Measurements from ENCODE around the gene RBM6.
"Not testable (repeated sequence)": the region's sequence is repeated elsewhere in the genome, so short reads cannot be mapped to it uniquely, and the experiment has no call there.

Gene RBM6

GRCh38 chr3:49994476-49994875, 54.5 kb downstream of the RBM6 start:
- no peak for DNase-seq

DNA sequence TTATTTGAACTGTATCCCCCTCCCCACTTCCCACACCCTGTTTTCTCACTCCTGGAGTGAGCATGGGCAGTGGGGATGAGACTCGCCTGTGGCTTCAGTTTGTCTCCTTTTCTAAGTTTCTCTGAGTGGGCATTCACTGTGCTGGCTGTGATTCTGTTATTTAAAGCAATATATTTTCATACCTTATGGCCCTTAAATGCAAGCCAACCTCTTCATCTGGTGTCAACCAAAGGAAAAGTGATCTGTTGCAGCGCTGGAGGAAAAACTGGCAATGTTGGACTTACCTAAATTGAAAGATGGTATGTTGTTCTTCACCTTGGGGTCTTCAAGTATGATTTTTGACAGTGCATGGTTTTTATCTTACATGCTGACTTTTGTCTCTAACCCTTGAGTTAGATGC, 56.1 kb downstream of the RBM6 start:
- DNase-seq: no peak

GRCh38 chr3:49997862-49998261, 57.9 kb downstream of the RBM6 start:
- no peak for DNase-seq

GRCh38 chr3:49998326-49998725, 58.4 kb downstream of the RBM6 start:
- no peak for DNase-seq

DNA sequence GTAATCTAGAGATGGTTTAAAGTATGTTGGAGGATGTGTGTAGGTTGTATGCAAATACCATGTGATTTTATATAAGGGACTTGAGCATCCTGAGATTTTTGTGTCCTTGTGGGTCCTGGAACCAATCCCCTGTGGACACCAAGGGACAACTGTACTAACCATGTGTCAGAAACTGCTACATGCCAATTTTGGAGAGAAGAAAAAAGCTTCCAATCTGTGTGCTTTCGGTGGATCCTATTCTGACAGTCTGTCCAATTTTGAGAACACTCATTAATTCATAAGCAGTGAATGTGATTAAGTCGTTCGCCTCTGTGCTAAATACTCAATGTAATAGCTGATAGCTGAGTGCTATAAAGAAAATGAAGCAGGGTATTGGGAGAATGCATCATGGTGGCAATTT, 61.6 kb downstream of the RBM6 start:
- DNase-seq: no peak

GRCh38 chr3:50003216-50003615, 63.3 kb downstream of the RBM6 start:
- DNase-seq: no peak

DNA sequence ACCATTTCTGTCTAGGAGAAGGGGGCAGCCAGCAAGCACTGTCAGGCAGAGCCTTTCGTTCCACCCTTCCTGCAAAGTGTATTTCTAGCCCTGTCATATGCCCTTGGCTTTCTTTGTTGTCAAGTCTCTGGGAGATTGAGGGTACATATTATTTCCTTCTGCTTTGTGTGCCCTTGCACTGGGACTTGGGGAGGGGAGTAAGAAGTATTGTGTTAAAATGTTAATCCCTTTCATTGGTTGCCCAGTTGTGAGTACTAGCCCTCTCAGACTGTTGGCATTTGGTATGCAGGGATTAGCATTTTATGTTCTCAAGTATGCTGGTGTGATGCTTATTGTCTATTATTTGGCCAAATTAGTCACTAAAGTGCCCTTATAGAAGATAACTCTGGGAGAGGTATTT, 63.9 kb downstream of the RBM6 start:
- no peak for DNase-seq

GRCh38 chr3:50008931-50009330, 69.0 kb downstream of the RBM6 start:
- no peak for DNase-seq

DNA sequence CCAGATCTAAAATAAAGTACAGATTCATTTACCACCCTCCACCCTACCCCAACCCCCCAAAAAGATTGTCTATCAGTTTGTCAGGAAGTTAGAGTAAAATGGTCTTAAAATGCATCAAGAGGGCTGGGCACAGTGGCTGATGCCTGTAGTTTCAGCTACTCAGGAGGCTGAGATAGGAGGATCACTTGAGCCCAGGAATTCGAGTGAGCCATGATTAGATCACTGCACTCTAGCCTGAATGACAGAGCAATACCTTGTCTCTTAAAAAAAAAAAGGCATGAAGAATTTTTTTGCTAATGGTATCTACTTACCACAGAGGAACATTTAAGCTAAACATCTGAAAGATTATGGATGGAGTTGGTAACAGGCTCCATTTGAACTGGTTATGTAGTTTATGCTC, 71.0 kb downstream of the RBM6 start:
- DNase-seq: no peak

GRCh38 chr3:50015918-50016317, 76.0 kb downstream of the RBM6 start:
- DNase-seq: no peak

- DNase-seq: no peak
Measured at GRCh38 chr3:50028346-50028745, 88.4 kb downstream of the RBM6 start.

GRCh38 chr3:50031201-50031600, 91.3 kb downstream of the RBM6 start:
- not testable (repeated sequence) for DNase-seq

- DNase-seq: no peak
Measured at GRCh38 chr3:50044976-50045375, 105.0 kb downstream of the RBM6 start.

DNA sequence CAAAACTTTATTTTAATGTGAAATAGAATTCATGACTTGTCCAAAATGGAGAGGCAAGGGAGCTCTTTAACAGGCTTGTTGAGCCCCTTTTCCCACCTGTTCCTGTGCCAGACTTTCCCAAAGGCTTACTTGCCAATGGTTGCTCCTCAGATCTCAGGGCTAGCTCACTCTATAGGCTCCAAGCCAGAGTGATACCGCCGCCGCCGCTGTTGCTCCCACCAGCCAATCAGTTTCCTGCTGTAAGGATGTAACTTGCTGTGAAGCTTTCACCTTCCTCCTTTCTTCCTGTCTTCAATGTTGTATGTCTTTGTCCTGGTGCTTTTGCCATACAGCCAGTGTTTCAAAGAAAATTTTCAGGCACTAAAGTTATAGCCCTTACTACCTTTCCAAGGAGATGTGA, 107.5 kb downstream of the RBM6 start:
- DNase-seq: no peak

DNA sequence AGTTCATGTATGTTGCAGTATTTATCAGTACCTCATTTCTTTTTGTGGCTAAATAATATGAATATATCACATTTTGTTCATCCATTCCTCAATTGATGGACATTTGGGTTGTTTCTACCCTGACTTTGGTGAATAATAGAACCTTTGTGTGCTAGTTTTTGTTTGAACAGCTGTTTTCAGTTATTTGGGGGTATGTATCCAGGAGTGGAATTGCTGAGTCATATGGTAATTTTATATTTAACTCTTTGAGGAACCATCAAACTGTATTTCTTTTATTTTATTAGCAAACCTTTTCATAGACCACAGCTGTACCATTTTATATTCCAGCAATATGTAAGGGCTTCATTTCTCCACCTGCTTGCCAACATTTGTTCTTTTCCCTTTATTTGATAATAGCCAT, 110.4 kb downstream of the RBM6 start:
- no peak for DNase-seq

DNA sequence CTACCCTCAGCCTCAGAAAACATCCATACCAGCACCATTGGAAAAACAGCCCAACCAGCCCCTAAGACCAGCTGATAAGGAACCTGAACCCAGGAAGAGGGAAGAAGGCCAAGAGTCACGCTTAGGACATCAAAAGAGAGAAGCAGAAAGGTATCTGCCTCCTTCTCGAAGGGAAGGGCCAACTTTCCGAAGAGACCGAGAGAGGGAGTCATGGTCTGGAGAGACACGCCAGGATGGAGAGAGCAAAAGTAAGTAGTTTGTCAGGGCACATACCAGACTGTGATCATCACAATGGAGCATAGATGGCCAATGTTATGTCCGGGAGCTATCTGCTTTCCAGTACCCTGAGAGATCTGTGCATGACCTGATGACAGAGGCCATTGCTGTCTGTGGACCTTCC, 117.8 kb downstream of the RBM6 start:
- no peak for DNase-seq

- no peak for DNase-seq
Measured at GRCh38 chr3:50068134-50068533, 128.2 kb downstream of the RBM6 start.

DNA sequence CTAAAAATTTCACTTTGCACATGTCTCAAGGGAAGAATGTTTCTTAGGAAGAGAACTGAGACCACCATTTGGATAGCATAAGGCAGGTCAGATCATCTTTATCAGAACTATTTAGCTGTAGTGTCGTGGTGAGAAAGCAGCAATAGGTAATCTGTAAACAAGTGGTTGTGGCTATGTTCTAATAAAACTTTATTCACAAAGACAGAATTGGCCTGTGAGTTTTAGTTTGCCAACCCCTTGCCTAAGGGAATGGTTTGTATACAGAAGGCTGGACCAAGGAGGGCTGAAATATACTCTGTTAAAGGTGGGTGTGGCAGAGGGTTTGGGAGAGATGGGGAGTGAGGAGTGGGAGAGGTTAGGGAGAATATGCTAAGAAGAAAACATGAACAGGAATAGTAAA, 138.1 kb downstream of the RBM6 start:
- no peak for DNase-seq

DNA sequence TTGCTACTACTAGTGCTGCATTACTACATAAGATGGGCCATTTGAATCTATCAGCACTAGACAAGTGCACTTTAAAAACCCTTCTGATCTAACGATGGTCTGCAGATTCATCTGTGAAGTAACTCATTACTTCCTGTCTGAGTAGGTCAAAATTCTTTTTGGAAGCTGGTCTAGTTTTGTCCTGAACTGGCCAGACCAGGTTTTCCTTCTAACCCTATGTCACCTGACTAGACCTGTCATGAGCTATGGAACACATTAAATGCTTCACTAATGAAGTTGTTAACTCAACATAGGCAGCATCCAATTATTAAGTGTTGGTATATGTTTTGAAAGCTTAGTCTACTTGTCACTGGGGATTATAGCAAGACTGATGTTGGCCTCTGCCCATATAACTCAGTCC, 138.7 kb downstream of the RBM6 start:
- DNase-seq: no peak

DNA sequence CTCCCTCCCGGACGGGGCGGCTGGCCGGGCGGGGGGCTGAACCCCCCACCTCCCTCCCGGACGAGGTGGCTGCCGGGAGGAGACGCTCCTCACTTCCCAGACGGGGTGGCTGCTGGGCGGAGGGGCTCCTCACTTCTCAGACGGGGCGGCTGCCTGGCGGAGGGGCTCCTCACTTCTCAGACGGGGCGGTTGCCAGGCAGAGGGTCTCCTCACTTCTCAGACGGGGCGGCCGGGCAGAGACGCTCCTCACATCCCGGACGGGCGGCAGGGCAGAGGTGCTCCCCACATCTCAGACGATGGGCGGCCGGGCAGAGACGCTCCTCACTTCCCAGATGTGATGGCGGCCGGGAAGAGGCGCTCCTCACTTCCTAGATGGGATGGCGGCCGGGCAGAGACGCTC, 145.0 kb downstream of the RBM6 start:
- not testable (repeated sequence) for DNase-seq

GRCh38 chr3:50088725-50089608, 149.0 kb downstream of the RBM6 start, which contains the start of gene RBM5:
Gene RBM5 (plus strand): TSS chr3:50088919. CDS start chr3:50090435, 1,516 bp downstream.
- DNase-seq: peak; percentile 91

DNA sequence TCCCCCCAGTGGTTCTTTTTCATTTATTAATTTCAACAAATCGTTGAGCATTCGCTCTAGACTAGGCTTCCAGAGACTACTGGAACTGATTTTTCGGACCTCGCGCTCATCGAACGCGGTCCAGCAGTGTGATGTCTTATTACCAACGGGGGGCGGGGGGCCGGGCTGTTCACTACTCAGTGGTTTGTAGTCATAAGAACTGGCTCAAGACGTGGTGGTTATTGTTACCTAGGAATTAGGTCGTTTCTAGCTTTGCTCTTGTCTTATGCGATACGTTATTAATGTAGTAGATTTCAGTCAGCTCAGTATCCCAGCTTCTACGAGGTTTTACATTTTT, 149.6 kb downstream of the RBM6 start:
- no peak for DNase-seq

DNA sequence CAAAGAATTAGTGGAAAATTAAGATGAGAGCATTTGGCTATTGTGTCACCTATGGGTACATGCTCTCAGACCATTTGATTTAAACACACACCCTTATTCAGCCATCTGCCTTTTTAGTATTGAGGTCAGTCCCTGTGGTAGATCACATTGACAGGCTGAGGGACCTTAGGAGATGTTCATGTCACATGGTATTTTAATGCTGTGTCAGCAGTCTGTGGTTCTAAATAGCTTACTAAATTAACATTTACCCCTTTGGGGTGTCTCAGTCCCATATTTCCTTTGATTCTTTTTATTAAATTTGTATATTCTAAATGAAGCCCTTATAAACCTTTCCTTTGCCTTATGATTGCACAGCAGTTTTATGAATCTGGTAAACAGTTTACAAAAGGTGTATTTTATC, 151.0 kb downstream of the RBM6 start:
- DNase-seq: no peak

GRCh38 chr3:50095352-50095998, 155.5 kb downstream of the RBM6 start:
- no peak for DNase-seq

- DNase-seq: no peak
Measured at GRCh38 chr3:50100386-50100785, 160.4 kb downstream of the RBM6 start.

Measured in CD4-positive, alpha-beta T cell treated with Interleukin-12 subunit alpha and Interleukin-12 subunit beta, for 1 hour (primary cell).